H4 (cell line): ENCODE results near the gene ZNF275. TPM values are rescaled to one million over a fixed set of nuclear protein-coding genes. Genes with fewer than 3 reads are reported as not detected.
"Not testable (repeated sequence)": the region's sequence is repeated elsewhere in the genome, so short reads cannot be mapped to it uniquely, and the experiment has no call there.

Source experiments
- DNase-seq: peaks from one replicate; pipeline ENCODE4 v3.0.0-alpha.2; 2015; ENCODE audit warnings: low spot score
- total RNA-seq: library from RNA; depleted of rRNA; stranded (reverse); fragments of >200 nt; shearing (Covaris generic); gene quantifications from 2 replicates; pipeline ENCODE4 v1.2.3, GENCODE V29; 2014

Gene ZNF275
- total RNA-seq, 1 experiment from 2014 or later, result 6.0 TPM

DNA sequence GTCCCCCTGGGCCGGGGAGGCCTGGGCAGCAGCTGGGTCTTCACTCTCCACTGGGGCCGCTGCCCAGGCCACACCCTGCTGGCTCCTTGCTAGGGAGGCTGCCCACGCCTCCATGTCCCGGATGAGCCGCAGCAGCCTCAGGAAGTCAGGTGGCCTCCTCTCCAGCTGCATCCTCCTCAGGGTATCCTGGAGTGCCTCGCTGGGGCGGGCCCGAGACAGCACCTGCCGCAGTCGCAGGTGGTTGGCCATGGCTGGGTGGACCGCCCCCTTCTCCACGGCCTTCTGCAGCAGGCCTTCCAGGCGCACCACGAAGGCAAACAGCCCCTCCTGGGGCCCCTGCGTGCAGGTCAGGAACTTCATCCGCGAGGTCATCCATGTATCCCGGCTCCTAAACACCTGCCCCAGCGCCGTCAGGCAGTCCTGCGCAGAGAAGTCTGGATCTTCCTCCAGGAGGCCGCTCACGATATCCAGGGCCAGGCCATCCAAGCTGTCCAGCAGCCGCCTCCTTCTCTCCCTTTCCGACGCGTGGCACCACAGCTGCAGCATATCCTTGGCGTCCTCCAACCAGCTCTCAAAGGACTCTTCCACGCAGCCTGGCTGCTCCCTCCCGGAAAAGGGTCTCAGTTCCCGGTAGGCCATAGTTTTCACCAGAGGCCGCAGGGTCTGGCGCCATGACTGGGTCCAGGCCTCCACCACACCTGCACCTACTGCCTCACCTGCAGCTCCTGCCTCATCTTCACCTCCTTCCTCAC, 14.5 kb upstream of the ZNF275 start:
- no peak for DNase-seq

DNA sequence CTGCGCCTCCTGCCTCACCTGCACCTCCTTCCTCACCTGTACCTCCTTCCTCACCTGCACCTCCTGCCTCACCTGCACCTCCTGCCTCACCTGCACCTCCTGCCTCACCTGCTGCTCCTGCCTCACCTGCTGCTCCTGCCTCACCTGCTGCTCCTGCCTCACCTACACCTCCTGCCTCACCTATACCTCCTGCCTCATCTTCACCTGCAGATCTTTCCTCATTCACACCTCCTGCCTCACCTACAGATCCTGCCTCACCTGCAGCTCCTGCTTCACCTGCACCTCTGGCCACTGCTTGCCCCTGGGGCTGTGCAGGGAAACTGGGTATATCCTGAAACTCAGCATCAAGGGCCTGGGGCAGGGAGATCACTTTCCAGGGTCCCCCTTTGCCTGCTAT, 13.9 kb upstream of the ZNF275 start:
- not testable (repeated sequence) for DNase-seq

DNA sequence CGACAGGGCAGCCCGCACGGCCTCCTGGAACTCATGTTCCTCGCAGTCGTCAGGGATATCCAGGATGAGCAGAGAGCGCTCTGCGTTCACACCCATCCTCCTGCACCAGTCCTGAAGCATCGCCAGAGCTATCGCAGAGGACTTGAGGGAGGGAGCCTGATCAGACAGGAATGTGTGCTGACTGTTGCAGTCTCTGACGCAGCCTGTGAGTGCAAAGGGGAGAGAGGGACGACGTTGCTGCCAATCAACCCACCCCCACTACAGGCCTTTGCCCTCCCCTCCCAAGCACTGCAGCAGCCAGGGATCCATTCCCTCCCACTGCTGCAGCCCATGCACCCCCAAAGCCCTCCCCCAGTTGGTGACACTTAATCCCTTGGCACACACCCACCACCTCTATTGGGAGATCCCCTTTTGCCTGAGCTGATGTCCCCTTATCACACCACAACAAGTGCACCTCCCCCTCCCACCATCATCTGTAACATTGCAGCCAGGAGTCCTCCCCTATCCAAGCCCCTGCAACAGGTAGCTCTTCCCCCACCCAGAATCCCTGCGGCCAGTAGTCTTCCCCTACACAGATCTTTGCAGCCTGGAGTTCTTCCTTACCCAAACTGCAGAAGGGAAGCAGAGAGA, 13.3 kb upstream of the ZNF275 start:
- DNase-seq, result no peak

DNA sequence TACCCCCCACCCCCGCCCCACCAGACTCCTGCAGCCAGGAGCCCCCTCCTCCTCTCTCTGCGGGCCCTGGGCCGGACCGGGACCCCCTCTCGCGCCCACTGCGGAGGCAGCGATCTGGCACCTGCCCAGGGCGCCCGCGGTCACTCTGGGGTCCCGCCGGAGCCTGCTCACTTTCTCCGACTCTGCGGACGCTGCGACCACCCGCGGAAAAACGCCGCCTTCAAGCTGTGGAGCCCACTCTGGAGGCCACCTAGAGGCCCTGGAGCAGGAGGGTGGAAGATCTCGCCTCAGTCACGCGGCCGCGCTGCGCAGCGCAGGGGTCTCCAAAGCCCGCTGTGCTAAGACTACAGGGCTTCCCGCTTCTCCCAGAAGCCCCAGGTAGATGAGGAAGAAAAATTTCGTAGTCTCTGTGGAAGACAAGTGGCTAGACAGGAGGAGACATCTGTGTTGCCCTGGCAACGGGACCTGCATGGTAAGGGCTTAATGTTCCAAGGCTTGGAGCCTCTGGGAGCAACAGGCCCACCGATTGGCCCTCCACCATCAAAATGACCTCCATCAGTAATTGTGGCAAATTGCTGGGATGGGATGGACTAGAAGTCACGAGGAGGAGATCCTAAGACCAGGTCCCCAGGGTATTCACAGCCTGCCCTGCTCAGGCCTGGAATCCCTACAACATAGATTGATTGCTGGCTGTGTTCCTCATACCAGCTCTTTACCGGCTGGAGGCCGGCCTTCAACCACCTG, 12.4 kb upstream of the ZNF275 start, which contains the start of gene PNMA6F:
TSS of gene PNMA6F (minus strand) at position 387 of the 744 bp plus-strand sequence. CDS start 1,093 bp downstream, outside the sequence.
- DNase-seq, result no peak

DNA sequence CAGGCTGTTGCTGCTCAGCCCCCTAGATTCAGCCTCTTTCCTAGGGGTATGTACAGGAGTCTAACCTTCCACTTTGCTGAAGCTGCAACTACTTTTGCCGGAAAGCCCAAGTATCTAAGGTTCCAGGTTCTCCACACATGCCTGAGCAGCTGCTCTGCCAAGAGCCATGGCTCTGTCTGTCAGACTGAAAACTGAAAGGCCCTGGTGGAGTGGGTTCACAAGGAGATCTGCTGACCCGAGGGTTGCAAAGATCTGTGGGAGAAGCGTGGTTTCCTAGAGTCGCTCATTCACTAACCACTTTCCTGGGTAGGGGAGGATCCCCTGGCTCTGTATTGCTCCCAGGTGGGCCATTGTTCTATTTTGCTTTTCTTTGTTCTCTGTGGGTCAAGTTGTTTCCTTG, 6.4 kb upstream of the ZNF275 start:
- no peak for DNase-seq

DNA sequence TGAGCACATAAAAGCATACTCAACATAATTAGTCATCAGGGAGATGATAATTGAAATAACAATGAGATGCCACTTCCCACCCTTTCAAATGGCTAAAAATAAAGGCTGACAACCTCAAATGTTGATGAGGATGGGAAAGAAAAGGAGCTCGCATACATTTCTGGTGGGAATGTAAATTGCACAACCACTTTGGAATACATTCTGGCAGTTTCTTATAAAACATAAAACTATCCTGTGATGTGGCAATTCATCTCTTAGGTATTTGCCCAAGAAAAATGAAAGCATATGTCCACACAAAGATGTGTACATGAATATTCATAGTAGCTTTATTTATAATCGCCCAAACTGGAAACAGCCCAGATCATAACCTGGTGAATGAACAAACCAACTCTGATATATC, 687 bp upstream of the ZNF275 start:
- DNase-seq, result no peak

DNA sequence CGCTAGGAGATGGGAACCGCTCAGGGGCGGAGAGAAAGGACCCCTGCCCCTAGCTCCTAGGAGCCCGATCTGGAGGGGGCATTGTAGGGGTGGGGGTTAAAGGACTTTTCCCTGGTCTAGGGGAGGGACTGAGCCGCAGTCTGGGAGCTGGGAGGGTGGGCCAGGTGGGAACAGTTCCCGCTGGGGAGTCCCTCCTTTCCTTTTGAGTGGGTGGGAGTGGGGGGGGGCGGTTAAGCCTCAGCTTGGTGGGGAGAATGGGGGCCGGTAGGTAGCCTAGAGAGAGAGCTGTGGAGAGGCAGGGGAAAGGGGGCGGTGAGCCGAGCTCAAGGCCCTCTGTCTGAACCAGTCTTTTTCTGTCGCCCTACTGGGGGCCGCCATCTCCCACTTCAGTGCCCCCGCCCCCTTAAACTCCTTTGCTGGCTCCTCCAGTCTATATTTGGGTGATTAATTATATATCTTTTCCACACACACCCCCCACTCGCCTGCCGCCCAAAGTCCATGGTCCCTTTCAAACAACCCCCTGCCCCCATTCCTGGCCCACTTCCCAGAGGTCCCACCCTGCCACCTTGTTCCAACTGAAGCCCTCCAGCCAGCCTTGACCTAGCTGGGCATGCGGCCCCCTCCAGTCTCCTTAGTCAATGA, 822 bp downstream of the ZNF275 start:
- DNase-seq, result no peak

DNA sequence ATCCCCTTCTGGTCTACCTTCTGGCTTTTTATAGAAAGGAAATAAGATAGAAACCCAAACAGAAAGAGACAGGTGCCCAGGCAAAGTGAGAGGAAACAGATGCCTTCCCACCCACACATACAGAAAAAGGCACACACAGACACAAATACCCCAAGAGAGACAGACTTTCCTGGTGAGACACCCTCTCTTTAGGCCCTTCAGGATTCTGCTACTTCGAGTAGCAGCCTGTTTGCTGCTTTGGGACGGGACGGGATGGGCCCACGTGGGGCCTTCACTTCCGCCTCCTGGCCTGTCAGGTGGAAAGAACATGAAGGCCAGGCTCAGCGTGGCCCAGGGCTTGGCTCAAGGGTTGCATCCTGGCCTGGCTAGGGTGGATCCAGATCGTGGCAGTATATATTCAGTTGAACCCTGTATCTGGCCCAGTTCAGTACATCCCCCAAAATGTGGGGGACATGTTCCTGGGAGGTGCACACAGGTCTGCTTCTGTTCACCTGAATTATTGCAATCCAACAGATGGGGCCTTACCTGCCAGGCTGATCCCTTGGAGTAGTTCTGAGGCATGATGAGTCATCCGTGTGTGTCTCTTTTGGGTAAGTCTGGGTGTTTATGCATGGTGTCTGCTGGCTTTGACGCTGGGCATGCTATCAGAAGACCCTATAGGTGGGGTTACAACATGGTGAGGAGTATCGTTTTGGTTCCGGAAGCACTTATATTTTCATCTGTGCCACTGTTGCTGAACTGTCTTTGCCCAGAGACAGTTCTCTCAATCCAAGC, 2.4 kb downstream of the ZNF275 start:
- DNase-seq, result no peak

DNA sequence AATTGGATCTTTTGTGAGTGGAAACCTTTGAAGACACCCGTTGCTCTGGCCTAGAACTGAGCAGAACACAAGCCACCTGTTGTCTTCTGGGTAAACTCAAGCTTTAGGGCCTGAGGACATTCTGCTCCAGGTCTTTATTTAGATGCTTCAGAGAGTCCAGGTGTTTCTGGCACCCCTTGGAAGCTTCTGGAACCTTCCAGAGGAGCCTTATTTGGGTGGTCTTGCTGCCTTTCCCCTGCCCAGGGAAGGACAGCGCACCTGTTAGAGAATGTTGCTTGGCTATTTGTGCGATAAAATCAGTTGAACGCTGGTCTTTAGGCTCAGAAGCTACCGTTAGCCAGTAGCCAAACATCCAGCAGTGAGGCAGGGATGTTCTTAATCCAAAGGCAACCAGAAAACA, 3.0 kb downstream of the ZNF275 start:
- no peak for DNase-seq

DNA sequence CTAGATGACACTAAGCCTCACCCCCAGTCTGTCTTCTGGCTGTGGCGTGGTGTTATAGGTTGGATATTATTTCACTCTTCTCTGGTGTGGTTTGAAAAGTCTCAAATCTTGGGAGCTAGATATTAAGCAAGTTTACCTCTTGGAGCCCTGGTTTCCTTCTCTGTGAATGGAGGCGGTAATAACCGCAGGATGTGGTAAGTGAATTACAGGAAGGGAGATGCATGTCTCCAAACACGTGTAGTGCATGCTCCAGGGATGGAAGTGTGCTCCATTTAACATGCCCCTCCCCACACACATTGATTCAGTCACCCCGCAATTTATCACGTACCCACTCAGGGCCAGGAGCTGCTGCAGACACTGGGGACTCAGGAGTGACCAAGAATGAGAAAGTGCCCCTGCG, 4.9 kb downstream of the ZNF275 start:
- DNase-seq, result no peak

DNA sequence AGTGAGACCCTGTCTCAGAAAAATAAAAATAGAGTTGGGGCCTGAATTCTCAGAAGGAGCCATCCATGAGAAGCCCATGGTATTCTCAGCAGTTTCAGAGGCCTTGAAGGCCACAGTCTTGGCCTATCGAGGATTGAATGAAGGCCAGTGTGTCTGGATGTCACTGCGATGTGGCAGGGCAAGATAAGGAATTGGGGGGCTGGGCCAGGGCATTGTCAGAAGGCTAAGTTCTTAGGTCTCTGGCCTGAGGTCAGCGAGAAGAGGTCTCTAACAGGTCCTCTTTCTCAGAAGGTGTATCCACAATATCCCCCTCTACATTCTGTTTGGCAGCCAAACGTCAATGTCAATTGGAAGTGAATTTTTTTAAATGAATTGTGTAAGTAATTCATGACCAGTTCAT, 5.7 kb downstream of the ZNF275 start:
- no peak for DNase-seq

DNA sequence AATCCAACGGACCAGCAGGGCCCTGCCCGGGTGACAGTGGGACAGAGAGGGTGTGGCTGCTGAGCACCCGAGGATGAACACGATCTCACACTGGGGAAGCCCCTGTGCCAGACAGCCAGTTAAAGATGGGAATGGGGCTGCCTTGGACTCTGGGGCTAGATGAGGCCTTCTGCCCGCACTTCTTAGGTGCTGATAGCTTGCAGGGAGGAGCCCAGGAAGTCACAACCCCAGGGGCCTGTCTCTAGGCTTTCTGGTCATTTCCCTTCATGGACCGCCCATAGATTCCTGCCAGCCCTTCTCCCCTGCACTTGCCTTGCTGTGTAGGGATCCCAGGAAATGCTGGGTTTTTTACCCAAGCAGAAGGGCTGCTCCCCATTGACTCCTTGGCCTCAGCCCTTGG, 6.2 kb downstream of the ZNF275 start:
- no peak for DNase-seq

DNA sequence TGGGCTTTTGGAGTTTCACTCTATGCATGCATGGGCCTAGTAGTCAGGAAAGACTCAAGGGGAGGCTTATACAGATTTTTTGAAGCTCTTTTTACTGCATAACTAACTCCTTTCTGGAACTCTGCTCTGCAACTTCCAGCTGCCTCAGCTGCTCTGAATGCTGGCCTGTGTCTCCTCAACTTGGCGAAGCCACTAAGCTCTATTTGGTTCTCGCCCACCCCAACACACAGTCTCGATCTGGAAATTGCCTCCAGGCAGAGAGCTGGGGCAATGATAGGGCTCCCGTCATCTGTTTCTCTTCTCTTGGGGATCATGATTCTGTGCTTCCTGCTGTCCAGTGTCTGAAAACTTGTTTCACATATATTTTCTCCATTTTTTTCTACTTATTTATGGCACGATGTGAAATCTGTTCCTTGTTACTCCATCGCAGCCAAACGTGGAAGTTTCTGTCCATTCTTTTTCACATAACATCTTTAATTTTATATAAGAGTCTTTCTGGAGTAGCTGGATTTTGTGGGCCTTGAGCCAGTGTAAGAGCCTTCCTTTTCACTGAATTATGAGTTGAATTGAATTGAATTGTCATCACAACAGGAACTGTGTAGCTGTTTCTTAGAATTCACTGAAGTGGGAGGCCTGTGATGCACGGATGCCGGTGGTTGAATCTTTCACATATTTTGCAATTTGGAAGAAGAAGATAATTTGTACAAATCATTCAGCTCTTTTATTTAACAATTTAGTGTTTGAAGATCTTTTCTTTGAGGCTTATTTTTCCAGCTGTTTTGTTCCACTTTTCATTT, 9.0 kb downstream of the ZNF275 start:
- no peak for DNase-seq

DNA sequence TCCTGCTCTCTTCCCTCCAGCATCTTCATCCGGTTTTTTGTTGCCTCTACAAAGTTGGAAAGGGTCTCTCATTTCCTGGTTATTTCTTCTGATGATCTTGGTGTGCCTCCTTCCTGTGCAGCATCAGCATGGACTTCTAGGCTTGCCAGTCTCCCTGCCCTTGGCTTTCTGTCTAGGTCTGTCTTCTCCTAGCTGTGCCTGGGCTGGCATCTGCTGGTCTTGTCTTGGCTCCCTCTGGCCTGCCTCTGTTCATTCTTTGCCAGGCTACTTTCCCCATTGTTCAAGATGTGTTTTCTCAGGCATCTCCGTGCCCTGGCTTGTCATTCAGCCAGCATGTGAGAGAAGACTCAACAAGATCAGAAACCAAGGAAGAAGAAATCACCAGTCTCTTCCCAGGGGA, 9.7 kb downstream of the ZNF275 start:
- DNase-seq, result no peak

DNA sequence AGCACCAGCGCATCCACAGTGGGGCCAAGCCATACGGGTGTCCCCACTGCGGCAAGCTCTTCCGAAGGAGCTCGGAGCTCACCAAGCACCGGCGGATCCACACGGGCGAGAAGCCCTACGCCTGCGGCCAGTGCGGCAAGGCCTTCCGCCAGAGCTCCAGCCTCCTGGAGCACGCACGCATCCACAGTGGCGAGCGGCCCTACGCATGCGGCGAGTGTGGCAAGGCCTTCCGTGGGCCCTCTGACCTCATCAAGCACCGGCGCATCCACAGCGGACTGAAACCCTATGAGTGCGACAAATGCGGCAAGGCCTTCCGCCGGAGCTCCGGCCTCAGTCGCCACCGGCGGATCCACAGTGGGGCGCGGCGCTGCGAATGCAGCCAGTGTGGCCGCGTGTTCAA, 13.6 kb downstream of the ZNF275 start:
- no peak for DNase-seq

DNA sequence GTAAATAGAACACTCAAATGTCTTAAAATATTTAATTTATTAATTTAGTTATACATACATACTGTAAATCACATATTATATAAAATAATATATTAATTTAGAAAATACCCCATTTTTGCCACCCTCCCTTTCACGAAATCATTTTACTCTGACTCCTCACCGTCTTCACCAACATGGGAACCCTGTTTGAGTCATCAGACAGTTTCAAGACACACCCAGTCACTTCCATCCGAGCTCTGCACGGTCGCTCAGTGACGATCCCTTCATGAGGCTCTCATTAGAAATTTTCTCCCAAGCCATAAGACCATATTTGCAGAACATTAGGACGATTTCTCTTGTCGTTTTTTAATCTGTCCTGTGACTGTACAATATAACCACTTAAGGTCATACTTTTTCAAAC, 14.5 kb downstream of the ZNF275 start:
- DNase-seq, result no peak

DNA sequence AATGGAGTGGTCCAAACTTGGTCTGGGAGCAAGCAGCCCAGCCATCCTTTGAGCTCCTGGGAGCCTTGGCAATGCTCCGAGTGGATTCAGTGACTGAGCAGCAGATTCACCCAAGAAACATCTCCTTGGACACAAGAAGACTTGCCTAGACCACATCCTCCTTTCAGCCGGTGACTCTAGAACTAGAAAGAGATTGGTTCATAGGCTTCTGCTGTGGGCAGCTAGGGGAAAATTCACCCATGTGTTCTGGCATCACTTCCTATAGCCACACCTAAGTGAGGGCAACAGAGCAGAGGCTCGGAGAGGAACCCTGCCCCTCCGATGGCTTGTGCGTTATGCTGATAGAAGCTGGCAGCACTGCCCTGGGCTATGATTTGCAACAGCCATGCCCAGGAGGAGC, 16.0 kb downstream of the ZNF275 start:
- DNase-seq, result no peak

DNA sequence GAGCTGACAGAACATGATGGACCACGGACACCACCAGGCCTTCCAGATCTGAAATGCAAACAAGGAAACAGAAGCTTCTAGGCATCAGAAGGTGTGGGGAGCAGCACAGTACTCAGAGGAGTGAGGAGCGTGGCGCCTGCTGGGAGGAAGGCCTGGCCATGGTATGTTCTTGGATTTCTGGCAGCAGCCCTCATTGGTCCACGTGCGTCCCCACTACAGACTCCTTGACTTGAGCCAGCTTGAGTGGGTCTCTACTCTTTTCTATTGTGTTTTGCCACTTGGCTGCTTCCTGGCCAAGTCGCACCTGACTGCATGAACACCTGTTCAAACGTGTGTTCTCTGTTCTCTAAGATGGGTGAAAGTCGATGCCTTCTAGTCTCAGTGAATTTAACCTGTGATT, 18.0 kb downstream of the ZNF275 start:
- DNase-seq, result no peak

DNA sequence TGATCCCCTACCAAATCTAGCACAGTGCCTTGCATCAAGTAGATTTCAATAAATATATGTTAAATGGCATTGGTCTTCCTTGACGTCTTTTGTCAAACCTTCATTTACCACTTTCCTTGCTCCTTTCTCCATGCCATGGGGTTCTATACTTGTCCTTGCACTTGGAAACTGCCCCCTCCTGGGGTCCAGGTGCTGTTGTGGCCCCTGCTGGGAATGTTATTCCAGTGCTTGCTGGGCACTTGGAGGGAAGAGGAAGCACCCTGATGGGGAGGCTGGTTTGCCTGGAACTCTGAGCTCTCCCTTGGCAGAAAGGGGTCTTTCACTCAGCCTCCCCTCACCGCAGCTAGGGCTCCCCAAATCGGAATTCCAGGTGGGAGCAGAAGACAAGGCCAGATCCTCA, 18.9 kb downstream of the ZNF275 start:
- DNase-seq, result no peak

DNA sequence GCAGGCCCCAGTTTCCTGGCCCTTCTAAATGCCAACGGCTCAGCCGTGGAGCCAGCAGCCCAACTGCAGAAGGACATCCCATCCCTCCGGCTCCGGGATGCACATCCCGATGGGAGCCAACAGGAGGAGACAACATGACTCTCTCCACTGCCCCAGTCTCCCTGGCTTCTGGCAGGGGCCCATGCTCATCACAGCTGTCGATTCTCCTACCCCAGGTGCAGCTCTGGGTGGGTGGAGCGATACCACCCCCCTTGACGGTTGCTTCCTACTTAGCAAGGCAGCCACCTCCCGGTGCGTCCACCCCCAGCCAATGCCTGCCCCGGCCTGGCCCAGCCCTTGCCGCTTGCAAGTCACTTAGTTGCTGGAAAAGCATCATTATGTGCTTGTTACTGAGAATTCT, 19.5 kb downstream of the ZNF275 start:
- DNase-seq, result no peak

DNA sequence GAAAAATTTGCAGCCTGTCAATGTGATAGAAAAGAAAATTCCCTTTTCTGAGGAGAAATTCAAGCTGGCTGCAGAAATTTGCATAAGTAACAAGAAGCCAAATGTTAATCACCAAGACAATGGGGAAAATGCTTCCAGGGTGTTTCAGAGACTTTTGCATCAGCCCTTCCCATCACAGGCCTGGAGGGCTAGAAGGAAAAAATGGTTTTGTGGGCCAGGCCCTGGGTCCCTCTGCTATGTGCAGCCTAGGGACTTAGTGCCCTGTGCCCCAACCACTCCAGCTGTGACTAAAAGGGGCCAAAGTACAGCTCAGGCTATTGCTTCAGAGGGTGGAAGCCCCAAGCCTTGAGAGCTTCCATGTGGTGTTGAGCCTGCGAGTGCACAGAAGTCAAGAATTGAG, 23.9 kb downstream of the ZNF275 start:
- no peak for DNase-seq
